Naive thymus-derived CD8-positive, alpha-beta T cell (primary cell): Measurements from ENCODE around the gene DCAF7. TPM values are rescaled to one million over a fixed set of nuclear protein-coding genes. Genes with fewer than 3 reads are reported as not detected.

Experiments
- polyA plus RNA-seq, 3 donors: library from polyadenylated mRNA; unstranded; fragments of 300-500 nt; fragmentation: Illumina TruSeq; gene quantifications; one replicate each; pipeline ENCODE4 v1.2.3, GENCODE V29; 2021
- total RNA-seq, 8 experiments: library from RNA in 2 of 8; stranded (reverse) in 2 of 8; gene quantifications; one replicate each; pipeline ENCODE4 v1.2.3 and lab custom pipeline; 2021 to 2026

DCAF7 gene
- total and polyA plus RNA-seq, 5 experiments from 2014 or later, result 57.8 to 77.5 (median 75.6) TPM

Other genes with a start within 250 kb of the DCAF7 start
- gene CYB561, start 104.2 kb upstream of the DCAF7 start, total RNA-seq, result 1 to 10 TPM; 6.0 to 6.3 TPM
- 10 to 100 TPM in 1 of 3 donors, 1 to 10 TPM in 2; 1.2 to 10.3 (median 3.0) TPM for gene CYB561, start 104.2 kb upstream of the DCAF7 start, polyA plus RNA-seq
- gene ACE, start 73.4 kb upstream of the DCAF7 start, total RNA-seq, result 1 to 10 TPM; 1.2 to 1.9 TPM
- under 1 TPM in 1 of 3 donors, not detected in 2; 0.15 TPM for gene ACE, start 73.4 kb upstream of the DCAF7 start, polyA plus RNA-seq
- gene KCNH6, start 27.1 kb upstream of the DCAF7 start, total RNA-seq, result not detected
- not detected for gene KCNH6, start 27.1 kb upstream of the DCAF7 start, polyA plus RNA-seq
- 10 to 100 TPM; 15.5 to 16.6 TPM for gene TACO1, start 50.4 kb downstream of the DCAF7 start, total RNA-seq
- 10 to 100 TPM; 11.3 to 18.3 (median 17.5) TPM for gene TACO1, start 50.4 kb downstream of the DCAF7 start, polyA plus RNA-seq
- gene MAP3K3, start 71.9 kb downstream of the DCAF7 start, total RNA-seq, result 10 to 100 TPM; 77.5 to 82.8 TPM
- gene MAP3K3, start 71.9 kb downstream of the DCAF7 start, polyA plus RNA-seq, result 10 to 100 TPM; 23.8 to 47.4 (median 24.7) TPM
- gene LIMD2, start 149.6 kb downstream of the DCAF7 start, total RNA-seq, result 100 to 1,000 TPM; 936 to 980 TPM
- 100 to 1,000 TPM; 390 to 700 (median 632) TPM for gene LIMD2, start 149.6 kb downstream of the DCAF7 start, polyA plus RNA-seq
- 10 to 100 TPM; 57.0 to 57.1 TPM for gene STRADA, start 191.3 kb downstream of the DCAF7 start, total RNA-seq
- gene STRADA, start 191.3 kb downstream of the DCAF7 start, polyA plus RNA-seq, result 10 to 100 TPM; 17.8 to 24.5 (median 23.6) TPM
- gene CCDC47, start 223.1 kb downstream of the DCAF7 start, total RNA-seq, result 10 to 100 TPM; 29.5 to 34.9 TPM
- 10 to 100 TPM; 21.8 to 34.8 (median 26.0) TPM for gene CCDC47, start 223.1 kb downstream of the DCAF7 start, polyA plus RNA-seq
- gene DDX42, start 223.7 kb downstream of the DCAF7 start, total RNA-seq, result 100 to 1,000 TPM; 169 to 175 TPM
- 10 to 100 TPM in 2 of 3 donors, 1 to 10 TPM in 1; 8.9 to 18.5 (median 13.2) TPM for gene DDX42, start 223.7 kb downstream of the DCAF7 start, polyA plus RNA-seq